HG03039 (cell line): ENCODE results near the gene RNU6-9.

Source experiments
- ATAC-seq: cut with Tn5 transposase; IDR thresholded peaks from one replicate; pipeline ENCODE4 v1.9.1; 2021; ENCODE audit warnings: mild to moderate bottlenecking, moderate library complexity; ENCODE audit not compliant: unreplicated experiment

Gene RNU6-9

DNA sequence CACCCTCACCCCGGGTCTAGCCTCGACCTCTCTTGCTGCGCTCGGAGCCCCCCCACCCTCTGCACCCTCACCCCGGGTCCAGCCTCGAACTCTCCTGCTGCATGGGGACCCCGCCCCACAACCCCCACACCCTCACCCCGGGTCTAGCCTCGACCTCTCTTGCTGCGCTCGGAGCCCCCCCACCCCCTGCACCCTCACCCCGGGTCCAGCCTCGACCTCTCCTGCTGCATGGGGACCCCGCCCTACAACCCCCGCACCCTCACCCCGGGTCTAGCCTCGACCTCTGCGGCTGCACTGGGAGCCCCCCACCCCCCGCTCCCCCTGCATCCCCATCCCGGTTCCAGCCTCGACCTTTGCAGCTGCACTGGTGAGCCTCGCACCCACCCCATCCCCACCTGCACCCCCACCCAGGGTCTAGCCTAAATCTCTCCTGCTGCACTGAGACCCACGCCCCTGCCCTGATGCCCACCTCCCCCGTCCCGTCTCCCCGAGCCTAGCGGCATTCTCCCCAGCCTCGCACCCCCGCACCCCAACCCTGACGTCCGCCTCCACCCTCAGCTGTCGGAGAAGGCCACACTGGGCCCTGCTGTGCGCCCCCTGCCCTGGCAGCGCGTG lies 32.0 kb upstream of the RNU6-9 start:
- no peak for ATAC-seq

GRCh38 chr19:861756-862580 lies 31.3 kb upstream of the RNU6-9 start:
- ATAC-seq: no peak

- ATAC-seq: no peak
Observed at GRCh38 chr19:862581-863314, 30.5 kb upstream of the RNU6-9 start.

- ATAC-seq: no peak
Observed at GRCh38 chr19:863315-863620, 30.0 kb upstream of the RNU6-9 start.

DNA sequence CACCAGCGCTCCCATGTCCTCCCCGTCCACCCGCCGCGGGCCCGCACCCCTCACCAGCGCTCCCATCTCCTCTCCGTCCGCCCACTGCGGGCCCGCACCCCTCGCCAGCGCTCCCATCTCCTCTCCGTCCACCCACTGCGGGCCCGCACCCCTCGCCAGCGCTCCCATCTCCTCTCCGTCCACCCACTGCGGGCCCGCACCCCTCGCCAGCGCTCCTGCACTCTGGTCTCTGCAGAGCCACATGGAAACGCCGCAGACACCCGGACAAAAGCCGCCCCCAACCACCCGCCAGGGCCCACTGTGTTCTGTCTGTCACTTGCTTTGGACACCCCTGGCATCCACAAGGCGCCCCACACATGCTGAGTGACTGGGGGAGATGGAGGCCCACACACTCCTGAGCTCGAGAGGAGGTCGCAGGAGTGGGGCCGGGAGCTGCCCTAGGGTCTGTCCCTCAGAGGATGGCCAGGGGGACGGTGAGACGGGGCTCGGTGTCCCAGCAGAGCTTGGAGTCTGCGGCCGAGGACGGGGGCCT lies 26.4 kb upstream of the RNU6-9 start:
- no peak for ATAC-seq

DNA sequence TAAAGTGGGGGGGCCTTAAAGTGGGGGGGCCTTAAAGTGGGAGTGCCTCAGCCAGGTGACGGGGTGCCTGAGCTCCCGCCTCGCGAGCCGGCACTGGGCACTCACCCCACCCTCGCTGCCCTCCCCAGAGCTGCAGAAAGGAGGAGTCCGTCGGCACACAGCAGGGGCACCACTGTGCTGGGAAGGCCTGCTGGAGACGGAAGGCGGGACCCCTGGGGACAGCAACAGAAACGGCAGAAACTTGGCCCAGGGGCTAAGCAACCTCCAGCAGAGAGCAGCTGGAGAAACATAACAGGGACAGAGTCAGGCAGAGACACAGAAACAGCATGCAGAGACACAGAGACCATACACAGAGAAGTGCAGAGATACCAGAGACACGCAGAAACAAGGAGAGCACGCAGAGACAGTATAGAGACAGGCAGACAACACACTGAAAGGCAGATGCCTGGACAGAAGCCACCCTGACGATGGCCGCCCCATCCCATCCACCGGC lies 25.9 kb upstream of the RNU6-9 start:
- ATAC-seq: no peak

- ATAC-seq: no peak
Observed at GRCh38 chr19:867855-868457, 25.3 kb upstream of the RNU6-9 start.

GRCh38 chr19:868458-869244 lies 24.6 kb upstream of the RNU6-9 start:
- no peak for ATAC-seq

- no peak for ATAC-seq
Observed at GRCh38 chr19:869245-870177, 23.8 kb upstream of the RNU6-9 start.

- no peak for ATAC-seq
Observed at GRCh38 chr19:870314-870713, 23.0 kb upstream of the RNU6-9 start.

DNA sequence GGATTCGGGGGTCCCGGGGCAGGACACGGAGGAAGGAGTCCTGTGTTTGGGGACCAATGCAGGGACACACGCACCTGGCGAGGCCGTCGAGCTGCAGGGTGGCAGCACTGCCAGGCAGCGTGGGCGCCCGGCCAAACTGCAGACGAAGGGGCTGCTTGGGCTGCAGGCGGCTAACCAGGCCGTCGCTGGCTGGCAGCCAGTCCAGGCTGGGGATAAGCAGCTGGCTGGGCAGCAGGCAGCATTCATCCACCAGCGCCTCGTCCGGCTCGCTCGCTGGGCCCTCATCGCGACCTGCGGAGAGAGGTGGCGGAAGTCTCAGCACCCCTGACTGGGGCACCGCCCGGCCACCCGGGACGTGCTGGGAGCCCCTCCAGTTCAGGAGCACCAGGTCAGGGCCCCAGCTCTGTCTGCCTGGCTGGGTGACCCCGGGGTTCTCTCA lies 22.3 kb upstream of the RNU6-9 start:
- ATAC-seq: no peak

DNA sequence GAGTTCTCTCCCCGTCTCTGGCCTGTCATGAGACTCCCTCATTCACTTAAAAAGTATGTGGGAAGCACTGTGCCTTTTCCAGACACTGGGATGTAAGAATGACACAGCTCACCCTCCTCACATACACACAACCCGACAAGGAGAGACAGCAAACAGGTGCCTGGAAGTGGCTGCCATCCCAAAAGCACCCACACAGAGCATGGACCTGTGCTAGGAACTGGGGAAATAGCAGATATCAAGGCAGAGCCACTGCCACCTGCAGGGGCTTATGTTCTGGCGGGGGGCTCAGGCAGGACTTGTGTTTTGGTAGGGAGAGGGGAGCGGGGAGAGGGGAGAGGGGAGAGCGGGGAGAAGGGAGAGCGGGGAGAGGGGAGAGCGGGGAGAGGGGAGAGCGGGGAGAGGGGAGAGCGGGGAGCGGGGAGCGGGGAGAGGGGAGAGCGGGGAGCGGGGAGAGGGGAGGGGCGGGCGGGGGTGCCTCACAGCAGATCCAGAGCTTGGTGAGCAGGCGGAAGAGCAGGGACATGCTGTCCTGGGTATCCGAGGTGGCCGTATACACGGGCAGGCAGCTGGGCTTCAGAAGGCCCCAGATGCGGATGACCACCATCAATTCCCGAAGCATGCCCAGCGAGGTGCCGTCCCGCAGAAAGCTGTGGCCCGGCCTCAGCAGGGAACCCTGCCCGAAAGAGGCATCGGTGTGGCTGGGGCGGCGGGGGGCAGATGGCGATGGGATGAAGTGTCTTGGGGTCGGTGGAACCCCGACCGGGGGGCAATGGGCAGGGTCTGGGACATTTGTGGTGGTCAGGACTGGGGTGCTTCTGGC lies 21.6 kb upstream of the RNU6-9 start:
- no peak for ATAC-seq

GRCh38 chr19:872266-872951 lies 20.9 kb upstream of the RNU6-9 start:
- no peak for ATAC-seq

DNA sequence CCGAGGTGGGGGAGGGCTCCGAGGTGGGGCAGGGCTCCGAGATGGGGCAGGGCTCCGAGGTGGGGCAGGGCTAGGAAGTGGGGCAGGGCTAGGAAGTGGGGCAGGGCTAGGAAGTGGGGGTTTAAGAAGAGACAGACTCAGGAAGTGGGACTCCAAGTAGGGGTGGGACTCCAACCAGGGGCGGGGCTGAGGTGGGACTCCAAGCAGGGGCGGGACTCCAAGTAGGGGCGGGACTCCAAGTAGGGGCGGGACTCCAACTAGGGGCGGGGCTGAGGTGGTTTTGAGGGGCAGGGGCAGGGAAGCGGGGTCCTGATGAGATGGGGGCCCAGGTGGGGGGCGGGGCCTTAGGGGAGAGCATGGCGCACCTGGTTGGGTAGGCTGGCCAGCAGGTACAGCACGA lies 20.2 kb upstream of the RNU6-9 start:
- no peak for ATAC-seq

- ATAC-seq: no peak
Observed at GRCh38 chr19:873561-874041, 19.7 kb upstream of the RNU6-9 start.

DNA sequence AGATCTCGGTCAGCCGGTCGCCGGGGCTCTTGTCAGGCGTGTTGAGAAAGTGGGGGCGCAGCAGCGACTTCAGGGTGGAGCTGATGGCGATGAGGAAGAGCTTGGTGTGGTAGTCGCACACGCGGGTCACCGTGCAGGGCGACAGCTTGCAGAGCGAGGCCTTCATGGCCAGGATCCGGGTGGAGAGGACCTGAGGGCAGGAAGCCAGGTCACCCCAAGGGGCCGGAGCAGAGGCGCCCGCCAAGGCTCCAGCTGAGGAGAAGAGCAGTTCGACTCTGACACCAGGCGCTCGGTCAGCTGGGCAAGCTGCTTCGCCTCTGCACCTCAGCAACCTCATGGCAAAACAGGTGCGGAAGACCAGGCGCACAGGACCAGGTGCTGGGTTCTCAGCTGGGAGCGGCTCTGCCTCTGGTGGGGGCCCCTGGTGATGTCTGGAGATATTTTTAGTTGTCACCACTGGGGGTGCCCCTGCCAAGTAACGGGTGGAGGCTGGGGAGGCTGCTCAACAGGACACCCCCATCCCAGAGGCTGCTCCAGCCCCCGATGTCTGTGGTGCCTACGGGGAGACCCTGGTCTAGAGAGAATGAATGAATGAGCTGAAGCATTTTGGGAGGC lies 17.9 kb upstream of the RNU6-9 start:
- ATAC-seq: no peak

DNA sequence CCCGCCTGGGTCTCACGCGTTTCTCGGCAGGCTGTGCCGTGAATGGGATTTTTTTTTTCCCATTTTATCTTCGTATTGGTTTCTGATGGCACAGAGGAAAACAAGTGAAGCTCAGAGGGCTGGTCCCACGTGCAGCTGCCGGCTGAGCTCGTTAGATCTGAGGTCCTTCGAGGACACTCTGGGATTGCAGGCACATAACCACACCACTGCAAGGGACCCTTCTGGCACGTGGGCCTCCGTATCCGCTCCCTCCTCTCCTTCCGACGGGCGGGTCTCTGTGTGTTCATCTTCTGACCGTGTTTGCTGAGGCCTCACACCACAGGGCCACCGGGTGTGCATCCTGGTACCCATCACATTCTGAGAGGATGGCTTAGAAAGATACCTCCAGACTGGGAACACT lies 17.2 kb upstream of the RNU6-9 start:
- no peak for ATAC-seq
